Tibial nerve (tissue), 4 donors: ENCODE results near the gene CPSF6. TPM values are rescaled to one million over a fixed set of nuclear protein-coding genes. Genes with fewer than 3 reads are reported as not detected.
A peak's percentile ranks its signal among the peaks of the same experiment; 100 is the strongest.
"Not testable (repeated sequence)": the region's sequence is repeated elsewhere in the genome, so short reads cannot be mapped to it uniquely, and the experiment has no call there.

Source experiments
- DNase-seq, 2 donors: peaks; one replicate each; pipeline ENCODE4 v3.0.0-alpha.2; 2019; ENCODE audit warnings: low spot score in 2 of 2
- H3K27ac ChIP-seq, 4 donors: fragments of 200-600 bp; sonication (generic) in 3 of 4; one replicate each; pipeline ENCODE4 v1.5.1; 2017 to 2019; ENCODE audit warnings: mild to moderate bottlenecking in 1 of 4
- H3K27me3 ChIP-seq, 2 donors: fragments of 200-600 bp; sonication (generic) in 1 of 2; one replicate each; pipeline versions ENCODE4 v1.5.1 to v1.6.0; 2017 to 2019
- H3K36me3 ChIP-seq, 3 donors: fragments of 200-600 bp; sonication (generic); one replicate each; pipeline ENCODE4 v1.5.1; 2018 to 2019
- H3K4me1 ChIP-seq, 4 donors: fragments of 200-600 bp; sonication (generic) in 3 of 4; one replicate each; pipeline ENCODE4 v1.5.1; 2017 to 2019
- H3K4me3 ChIP-seq, 4 donors: fragments of 200-600 bp; sonication (generic) in 3 of 4; one replicate each; pipeline ENCODE4 v1.5.1; 2017 to 2019; ENCODE audit warnings: mild to moderate bottlenecking in 1 of 4, moderate library complexity in 1 of 4
- H3K9me3 ChIP-seq, 4 donors: fragments of 200-600 bp; sonication (generic) in 3 of 4; one replicate each; pipeline ENCODE4 v1.5.1; 2017 to 2019
- EP300 ChIP-seq, 2 donors: sonication (generic); formaldehyde crosslinking; IDR thresholded peaks; one replicate each; pipeline ENCODE4 v1.6.1; 2017; ENCODE audit warnings: antibody characterized with exemption in 2 of 2, mild to moderate bottlenecking in 1 of 2
- POLR2A ChIP-seq, 2 donors: fragments of 450-650 bp; IDR thresholded peaks; one replicate each; pipeline ENCODE4 v1.6.1; 2017; ENCODE audit warnings: antibody characterized with exemption in 2 of 2, mild to moderate bottlenecking in 2 of 2, moderate library complexity in 2 of 2
- WGBS, 2 donors: methylation state at CpG; one replicate each; pipeline ENCODE4 v1.1.5; 2018; 5-methylcytosine and 5-hydroxymethylcytosine counted together
- total RNA-seq, 4 donors: library from RNA; depleted of rRNA; stranded (reverse); fragments of >200 nt; gene quantifications; one replicate each; pipeline ENCODE4 v1.1.0, GENCODE V29; 2016
- TF ChIP-seq, protein P1 (sequence below), 5 experiments: fragments of 200-600 bp in 3 of 5; fragments of 450-650 bp in 2 of 5; sonication (generic) in 3 of 5; IDR thresholded peaks; one replicate each; pipeline ENCODE4 v1.5.1; 2016 to 2019; ENCODE audit warnings: antibody characterized with exemption in 5 of 5, mild to moderate bottlenecking in 3 of 5, moderate library complexity in 2 of 5

CPSF6 gene, protein sequence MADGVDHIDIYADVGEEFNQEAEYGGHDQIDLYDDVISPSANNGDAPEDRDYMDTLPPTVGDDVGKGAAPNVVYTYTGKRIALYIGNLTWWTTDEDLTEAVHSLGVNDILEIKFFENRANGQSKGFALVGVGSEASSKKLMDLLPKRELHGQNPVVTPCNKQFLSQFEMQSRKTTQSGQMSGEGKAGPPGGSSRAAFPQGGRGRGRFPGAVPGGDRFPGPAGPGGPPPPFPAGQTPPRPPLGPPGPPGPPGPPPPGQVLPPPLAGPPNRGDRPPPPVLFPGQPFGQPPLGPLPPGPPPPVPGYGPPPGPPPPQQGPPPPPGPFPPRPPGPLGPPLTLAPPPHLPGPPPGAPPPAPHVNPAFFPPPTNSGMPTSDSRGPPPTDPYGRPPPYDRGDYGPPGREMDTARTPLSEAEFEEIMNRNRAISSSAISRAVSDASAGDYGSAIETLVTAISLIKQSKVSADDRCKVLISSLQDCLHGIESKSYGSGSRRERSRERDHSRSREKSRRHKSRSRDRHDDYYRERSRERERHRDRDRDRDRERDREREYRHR
- total RNA-seq, result 10 to 100 TPM; 37.3 to 50.0 (median 43.2) TPM

DNA sequence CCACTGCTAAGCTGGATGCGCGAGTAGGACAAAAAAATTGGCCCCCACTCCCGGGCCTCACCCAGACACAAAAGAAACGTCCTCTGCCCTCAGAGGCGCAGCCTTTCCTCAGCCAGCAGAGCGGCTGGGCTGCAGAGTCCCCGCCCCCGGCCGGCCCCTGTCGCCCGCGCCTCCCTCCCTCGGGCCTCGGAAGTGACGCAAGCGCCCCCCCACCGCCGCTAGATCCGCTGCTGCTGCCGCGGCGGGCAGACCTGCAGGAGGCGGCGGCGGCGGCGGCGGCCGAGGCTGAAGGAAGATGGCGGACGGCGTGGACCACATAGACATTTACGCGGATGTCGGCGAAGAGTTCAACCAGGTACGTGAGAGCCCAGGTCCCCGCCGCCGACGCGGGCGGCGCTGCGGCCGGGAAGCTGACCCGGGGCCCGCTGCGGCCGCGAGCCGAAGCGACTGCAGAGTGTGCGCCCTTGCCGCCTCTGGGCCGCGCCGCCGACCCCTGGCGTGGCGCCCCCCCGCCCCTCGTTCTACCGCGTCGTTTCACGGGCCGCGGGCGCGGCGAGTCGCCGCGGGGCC, at the start of gene CPSF6:
Gene CPSF6, plus strand, starts transcription at position 218 of the 570 bp plus-strand sequence. Its CDS starts 78 bp downstream, at position 296.
- TF ChIP-seq, protein P1, sequence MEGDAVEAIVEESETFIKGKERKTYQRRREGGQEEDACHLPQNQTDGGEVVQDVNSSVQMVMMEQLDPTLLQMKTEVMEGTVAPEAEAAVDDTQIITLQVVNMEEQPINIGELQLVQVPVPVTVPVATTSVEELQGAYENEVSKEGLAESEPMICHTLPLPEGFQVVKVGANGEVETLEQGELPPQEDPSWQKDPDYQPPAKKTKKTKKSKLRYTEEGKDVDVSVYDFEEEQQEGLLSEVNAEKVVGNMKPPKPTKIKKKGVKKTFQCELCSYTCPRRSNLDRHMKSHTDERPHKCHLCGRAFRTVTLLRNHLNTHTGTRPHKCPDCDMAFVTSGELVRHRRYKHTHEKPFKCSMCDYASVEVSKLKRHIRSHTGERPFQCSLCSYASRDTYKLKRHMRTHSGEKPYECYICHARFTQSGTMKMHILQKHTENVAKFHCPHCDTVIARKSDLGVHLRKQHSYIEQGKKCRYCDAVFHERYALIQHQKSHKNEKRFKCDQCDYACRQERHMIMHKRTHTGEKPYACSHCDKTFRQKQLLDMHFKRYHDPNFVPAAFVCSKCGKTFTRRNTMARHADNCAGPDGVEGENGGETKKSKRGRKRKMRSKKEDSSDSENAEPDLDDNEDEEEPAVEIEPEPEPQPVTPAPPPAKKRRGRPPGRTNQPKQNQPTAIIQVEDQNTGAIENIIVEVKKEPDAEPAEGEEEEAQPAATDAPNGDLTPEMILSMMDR (IDR thresholded peaks at IDR 0.05), result peak in 3 of 5 experiments; percentile 6 to 52 (median 34)
- peak in 1 of 2 donors; percentile 99 for TF ChIP-seq EP300 (IDR thresholded peaks at IDR 0.05)
- peak; percentile 91 to 98 for TF ChIP-seq POLR2A (IDR thresholded peaks at IDR 0.05)
- WGBS, 2 donors, result 0% methylated on average over 8 to 10 of the region's 75 CpGs

DNA sequence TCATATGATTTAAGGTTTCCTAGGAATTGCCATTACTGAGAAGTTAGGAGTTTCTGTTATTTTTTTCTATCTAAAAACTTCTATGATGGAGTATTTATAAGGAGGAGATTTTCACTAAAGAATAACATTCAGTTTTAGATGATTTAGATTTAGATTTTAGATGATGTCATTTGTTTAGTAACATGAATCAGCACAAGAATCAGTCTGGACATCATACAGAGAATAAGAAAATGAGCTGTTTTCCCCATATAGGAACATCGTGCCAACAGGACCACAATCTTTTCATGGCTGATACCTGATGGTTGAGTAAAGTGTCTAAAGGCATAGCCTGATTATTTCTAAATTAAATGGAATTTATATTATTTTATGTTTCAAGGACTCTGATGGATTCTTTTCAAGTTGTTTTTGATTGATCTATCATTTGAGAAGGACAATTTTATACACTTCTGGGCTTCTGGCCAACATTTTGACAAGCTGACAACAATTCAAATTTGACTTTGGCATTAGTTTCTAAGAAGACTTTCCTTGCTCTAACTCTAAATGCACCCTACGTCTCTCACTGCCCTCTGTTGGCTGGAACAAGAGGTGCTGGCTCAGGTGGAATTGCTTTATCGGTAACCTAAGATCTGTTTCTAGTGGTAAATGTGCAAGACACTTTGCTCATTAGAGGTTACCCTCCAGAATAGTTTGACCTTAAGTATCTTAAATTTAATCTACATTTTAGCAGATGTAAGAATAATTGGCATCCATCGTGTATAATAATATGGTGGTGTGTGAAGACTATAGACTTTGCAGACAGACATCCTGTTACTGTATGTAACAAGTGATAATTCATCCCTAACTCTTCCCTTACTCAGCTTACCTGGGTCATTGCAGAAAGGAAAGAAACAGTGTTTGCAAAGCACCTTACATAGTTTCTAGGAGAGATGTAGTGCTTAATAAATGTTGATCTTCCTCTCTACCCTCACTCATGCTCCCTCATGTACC, 42.8 kb upstream of the CPSF6 start:
- 71 to 75% methylated on average over 4 of the region's 4 CpGs for WGBS, 2 donors
- no peak for DNase-seq
- H3K27me3 ChIP-seq, result no peaks in the 10 kb centered on the region

More for the DNA sequence above, at the start of gene CPSF6:
- no peaks in the 10 kb centered on the region for H3K27me3 ChIP-seq
- peak; percentile 88 to 90 for DNase-seq
- no peaks in the 10 kb centered on the region for H3K36me3 ChIP-seq
- H3K27ac ChIP-seq, result peak within 1 kb of the TSS; percentile 89 to 99 (median 92)
- peak within 1 kb of the TSS; percentile 77 to 92 (median 79) for H3K4me3 ChIP-seq
- H3K9me3 ChIP-seq, result no peaks in the 10 kb centered on the region
- H3K4me1 ChIP-seq, result peaks cover 0 to 46% (median 15%) of the 10 kb centered on the region in 4 donors

DNA sequence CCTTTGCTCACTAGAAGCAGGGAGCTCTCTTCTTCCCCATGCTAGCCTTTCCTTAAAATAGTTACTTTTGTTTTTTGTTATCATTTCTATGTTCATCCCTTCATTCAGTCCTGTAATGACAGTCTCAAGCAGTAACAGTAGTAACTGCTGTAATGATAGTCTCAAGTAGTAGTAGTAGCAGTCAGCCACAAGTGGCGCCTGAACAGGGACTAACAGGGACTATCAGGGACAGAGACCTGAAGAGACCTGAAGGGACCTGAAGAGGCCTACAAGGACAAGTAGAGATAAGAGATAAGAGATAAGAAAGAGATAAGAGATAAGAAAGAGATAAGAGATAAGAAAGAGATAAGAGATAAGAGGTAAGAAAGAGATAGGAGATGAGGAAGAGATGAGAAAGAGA, 39.4 kb upstream of the CPSF6 start:
- not testable (repeated sequence) for DNase-seq, H3K27ac ChIP-seq, H3K36me3 ChIP-seq, H3K4me1 ChIP-seq, H3K27me3 ChIP-seq, H3K4me3 ChIP-seq
- H3K9me3 ChIP-seq, result peaks cover 0 to 38% (median 4%) of the 10 kb centered on the region in 4 donors
- WGBS, 2 donors, result 98% methylated on average over 1 of the region's 1 CpG

More for the DNA sequence above, 42.8 kb upstream of the CPSF6 start:
- Histone ChIP-seq H3K27ac (no peak overlapping the region), H3K4me3 (no peak overlapping the region), H3K36me3 (no peaks in the 10 kb centered on the region), H3K9me3 (peaks cover 0 to 41% (median 4%) of the 10 kb centered on the region in 4 donors), H3K4me1 (no peaks in the 10 kb centered on the region)
- TF ChIP-seq EP300 (IDR thresholded peaks at IDR 0.05) (no peak), POLR2A (IDR thresholded peaks at IDR 0.05) (no peak)
- TF ChIP-seq, protein P1 (IDR thresholded peaks at IDR 0.05), result no peak

DNA sequence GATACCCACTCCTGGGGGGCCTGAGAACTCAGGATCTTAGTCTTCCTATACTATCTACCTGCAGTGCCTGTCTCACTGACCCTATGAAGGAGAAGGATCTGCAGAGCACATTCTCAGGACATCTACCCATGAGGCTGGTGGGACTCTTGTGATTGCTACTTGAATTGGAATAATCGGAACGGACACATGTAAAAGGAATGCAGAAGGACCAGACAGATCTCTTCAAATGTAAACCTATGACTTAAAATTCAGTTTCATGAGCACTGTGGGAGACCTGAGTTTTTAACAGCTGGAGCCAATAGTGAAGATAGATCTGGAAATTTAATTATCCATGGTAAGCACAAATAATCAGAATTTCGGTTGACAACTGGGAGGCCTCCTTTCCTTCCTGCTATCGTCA, 35.2 kb upstream of the CPSF6 start:
- Histone ChIP-seq H3K4me1 (no peaks in the 10 kb centered on the region), H3K4me3 (no peak overlapping the region), H3K27ac (no peak overlapping the region), H3K27me3 (no peaks in the 10 kb centered on the region), H3K36me3 (no peaks in the 10 kb centered on the region), H3K9me3 (peaks cover 0 to 26% (median 4%) of the 10 kb centered on the region in 4 donors)
- WGBS, 2 donors, result 66 to 83% methylated on average over 4 of the region's 4 CpGs
- TF ChIP-seq POLR2A (IDR thresholded peaks at IDR 0.05), result no peak
- TF ChIP-seq, protein P1 (IDR thresholded peaks at IDR 0.05), result no peak
- no peak for TF ChIP-seq EP300 (IDR thresholded peaks at IDR 0.05)
- DNase-seq, result no peak

DNA sequence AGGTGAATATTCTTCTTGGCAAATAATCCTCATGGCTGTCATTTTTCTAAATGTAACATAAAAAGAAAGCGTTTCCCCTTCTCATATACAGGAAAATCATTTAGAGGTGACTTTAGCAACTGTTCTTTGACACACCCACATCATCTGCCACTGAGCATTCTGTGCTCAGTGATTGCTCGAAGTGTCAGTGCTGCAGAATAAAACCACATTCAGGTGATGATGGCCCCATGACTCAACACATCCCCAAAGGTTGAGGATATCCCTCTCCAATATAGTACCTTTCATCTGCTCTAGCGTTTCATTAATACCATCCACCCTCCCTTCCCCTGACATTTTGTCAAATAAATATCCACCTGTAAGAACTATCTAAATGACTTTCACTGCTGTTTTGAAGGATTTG, 28.7 kb upstream of the CPSF6 start:
- no peak for DNase-seq
- WGBS, 2 donors, result 80 to 90% methylated on average over 3 of the region's 3 CpGs
- no peak overlapping the region for H3K27ac ChIP-seq
- H3K27me3 ChIP-seq, result no peaks in the 10 kb centered on the region
- TF ChIP-seq, protein P1 (IDR thresholded peaks at IDR 0.05), result no peak
- TF ChIP-seq POLR2A (IDR thresholded peaks at IDR 0.05), result no peak
- no peak for TF ChIP-seq EP300 (IDR thresholded peaks at IDR 0.05)
- H3K9me3 ChIP-seq, result no peaks in the 10 kb centered on the region
- H3K4me1 ChIP-seq, result no peaks in the 10 kb centered on the region
- H3K4me3 ChIP-seq, result no peak overlapping the region
- no peaks in the 10 kb centered on the region for H3K36me3 ChIP-seq
